Retina (tissue), 1 donor: ENCODE results near the gene IFIH1.

Experiments used
- DNase-seq: peaks from one replicate; pipeline ENCODE4 v3.0.0-alpha.2; 2016

IFIH1 gene

DNA sequence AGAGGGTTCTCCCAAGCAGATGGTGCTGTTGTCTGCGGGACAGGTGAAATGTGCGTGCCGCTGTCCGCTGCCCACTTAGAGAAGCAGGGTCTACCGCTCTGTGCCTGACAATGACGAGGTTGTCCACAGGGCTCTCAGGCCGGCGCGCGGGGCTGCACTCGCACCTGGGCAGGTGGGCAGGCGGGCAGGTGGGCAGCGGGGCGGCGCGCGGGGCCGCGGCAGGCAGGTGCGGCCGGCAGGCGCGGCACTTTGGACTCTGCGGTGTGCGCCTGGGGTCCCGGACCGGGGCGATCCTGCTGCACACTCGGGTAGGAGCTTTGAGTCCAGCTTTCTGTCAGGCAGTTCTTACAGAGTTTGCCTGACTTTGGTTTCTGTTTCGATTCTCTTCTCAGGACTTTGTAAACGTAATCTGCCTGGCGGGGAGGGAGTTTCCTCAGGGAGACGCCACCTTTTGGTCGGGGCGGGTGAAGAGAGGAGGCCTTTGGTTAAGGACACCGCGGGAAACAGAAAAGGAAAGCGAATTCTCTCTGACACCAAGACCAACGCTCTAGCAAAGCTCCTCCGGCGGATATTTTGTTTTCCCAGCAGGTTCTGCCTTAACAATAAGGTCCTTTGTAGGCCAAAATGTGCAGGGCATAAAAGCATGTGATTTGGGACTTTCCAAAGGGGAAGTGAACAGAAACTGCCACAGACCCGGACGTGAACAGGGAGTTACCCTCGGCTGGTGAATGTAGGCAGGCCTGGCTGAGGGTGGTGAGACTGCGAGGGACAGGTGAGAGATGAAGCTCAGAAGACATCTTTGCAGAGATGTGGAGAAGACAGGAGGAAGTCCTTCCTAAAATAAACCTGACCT lies at the start of gene IFIH1:
Gene IFIH1 (minus strand): TSS at position 357 of the 853 bp plus-strand sequence. CDS start 377 bp downstream, outside the sequence.
- DNase-seq = peak; percentile 63

- no peak for DNase-seq
Observed at GRCh38 chr2:162365392-162365791, 46.9 kb upstream of the IFIH1 start.

GRCh38 chr2:162344617-162344950 lies 26.1 kb upstream of the IFIH1 start:
- no peak for DNase-seq

GRCh38 chr2:162343824-162344616 lies 25.5 kb upstream of the IFIH1 start, which contains the start of gene GCA:
GCA (plus strand) TSS chr2:162344132; CDS start chr2:162344249, 117 bp downstream.
- peak; percentile 96 for DNase-seq

GRCh38 chr2:162343492-162343823 lies 25.0 kb upstream of the IFIH1 start:
- no peak for DNase-seq

- DNase-seq = no peak
Observed at GRCh38 chr2:162342841-162343240, 24.4 kb upstream of the IFIH1 start.

DNA sequence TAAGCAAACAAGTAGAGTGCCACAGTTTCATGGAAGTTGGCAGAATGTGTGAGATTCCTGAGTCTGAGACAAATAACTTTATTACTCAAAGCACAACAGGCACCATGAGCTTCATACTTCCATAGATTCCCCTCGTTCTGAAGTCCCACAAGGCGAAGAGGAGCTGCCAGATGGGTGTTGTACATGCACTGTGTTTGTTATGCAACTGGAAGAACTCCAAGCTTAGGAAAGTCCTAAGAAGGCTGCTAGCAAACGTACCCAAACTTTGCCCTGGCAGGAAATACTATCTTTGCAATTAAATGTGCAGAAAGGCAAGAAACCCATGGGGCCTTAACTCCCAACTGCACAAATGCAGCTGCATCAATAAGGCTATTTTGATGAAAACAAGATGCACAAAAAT lies 23.8 kb upstream of the IFIH1 start:
- no peak for DNase-seq

DNA sequence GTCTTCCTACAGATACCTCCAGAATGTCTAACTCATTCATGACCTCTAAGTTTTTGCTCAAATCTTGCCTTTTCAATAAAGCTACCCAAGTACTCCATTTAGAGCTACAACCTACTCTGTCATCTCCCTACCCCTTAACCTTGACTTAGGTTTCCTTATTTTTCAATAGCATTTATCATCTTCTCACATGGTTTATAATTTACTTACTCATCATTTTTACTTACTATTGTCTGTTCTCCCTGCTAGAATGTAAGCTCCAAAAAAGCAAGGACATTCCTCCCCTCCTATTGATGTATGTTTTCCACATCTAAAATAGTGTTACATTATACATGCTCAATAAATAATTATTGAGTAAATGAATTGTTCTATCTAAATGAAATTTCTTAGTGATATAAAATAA lies 22.3 kb upstream of the IFIH1 start:
- DNase-seq = no peak

- no peak for DNase-seq
Observed at GRCh38 chr2:162337868-162338267, 19.4 kb upstream of the IFIH1 start.

DNA sequence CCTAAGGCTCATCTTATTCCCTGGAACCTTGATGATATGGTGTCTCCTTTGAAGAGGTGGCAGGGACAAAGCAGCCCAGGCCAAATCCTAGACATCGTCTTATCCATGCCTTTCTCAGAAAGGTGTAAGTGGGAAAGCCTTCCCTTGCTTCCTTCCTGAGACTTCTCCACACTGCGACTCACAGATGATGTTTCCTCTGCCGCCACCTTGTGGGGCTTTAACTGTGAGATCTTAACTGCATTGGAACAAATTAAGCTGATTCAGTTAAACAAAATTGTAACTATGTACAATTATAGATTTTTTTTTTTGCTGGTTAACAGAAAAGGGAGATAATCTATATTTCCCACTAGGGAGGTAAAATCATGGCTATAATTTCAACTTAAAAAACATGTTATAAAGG lies 15.5 kb upstream of the IFIH1 start:
- no peak for DNase-seq

- no peak for DNase-seq
Observed at GRCh38 chr2:162330881-162331280, 12.4 kb upstream of the IFIH1 start.

GRCh38 chr2:162328424-162329157 lies 10.1 kb upstream of the IFIH1 start:
- no peak for DNase-seq

DNA sequence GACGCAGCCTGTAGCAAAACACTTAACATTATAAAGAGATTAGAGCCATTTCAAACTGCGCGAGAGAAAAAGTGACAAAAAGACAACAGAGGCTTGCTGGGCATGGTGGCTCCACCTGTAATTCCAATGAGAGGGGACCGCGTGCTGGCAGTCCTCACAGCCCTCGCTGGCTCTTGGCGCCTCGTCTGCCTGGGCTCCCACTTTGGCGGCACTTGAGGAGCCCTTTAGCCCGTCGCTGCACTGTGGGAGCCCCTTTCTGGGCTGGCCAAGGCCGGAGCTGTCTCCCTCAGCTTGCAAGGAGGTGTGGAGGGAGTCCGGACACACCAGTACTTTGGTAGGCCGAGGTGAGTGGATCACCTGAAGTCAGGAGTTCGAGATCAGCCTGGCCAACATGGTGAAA lies 9.3 kb upstream of the IFIH1 start:
- no peak for DNase-seq

GRCh38 chr2:162327134-162327769 lies 8.8 kb upstream of the IFIH1 start:
- no peak for DNase-seq

DNA sequence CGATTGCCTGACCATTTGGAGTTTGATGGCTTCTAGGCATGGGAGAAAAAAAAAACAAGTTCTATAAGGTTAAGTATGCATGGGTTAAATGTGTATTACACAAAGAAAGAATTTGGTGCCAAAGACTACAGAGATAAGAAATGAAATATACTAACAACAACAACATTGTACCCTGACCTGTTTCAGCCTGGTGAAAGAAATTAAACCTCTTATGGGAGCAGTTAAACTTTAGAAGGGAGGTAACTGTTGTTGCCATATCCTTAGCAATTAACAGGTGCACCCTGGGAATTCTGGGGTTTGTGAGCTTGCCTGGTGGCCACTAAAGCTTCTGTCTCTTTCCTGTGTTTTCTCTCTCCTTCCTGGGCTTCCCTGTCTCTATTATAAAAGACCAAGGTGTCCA lies 6.5 kb upstream of the IFIH1 start:
- DNase-seq = no peak

DNA sequence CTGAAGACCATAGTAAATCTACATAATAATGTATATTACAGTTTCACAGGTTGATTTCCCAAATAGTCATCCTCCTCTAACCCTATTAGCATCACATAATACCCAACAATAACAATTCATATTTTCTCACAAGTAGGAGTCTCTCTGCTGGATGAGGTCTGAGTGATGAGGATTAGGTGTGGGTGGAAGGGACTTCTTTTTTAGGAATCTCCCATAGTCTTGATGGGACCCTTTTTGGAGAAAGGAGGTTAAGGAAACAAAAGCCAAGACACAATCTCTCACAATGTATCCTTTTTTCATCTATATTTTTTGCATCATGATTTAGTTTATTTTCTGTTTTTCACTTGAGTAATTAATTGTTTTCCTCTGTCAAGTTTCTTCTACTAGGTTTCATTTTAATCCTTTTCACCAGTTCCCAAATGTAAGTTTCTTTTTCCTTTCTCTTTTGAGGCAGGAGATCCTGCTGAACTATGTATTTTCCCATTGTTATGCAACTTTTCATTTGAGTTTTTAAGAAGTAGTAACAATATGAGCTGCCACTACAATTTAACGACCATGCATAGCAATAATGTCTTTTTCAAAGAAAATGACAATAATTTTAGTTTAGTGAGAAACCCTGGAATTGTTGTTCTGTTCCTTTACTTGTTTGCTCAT lies 2.5 kb upstream of the IFIH1 start:
- no peak for DNase-seq

DNA sequence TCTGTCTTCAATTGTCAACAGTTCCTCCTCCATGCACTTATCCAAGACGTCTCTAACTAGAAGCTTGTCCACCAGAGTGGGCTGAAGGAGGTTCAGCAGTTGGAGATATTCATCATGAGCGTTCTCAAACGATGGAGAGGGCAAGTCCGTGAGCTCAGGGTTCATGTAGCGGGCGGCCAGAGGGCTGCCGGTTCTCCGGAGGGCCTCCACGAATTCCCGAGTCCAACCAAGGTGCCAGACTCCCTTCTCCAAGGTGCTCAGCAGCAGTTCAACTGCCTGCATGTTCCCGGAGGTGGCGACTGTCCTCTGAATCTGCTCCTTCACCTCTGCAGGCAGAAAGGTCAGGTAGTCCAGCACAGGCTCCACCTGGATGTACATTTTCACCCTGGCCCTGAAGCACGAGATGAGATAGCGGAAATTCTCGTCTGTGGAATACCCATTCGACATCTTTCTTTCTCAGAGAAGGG lies 590 bp downstream of the IFIH1 start:
- peak; percentile 17 for DNase-seq

DNA sequence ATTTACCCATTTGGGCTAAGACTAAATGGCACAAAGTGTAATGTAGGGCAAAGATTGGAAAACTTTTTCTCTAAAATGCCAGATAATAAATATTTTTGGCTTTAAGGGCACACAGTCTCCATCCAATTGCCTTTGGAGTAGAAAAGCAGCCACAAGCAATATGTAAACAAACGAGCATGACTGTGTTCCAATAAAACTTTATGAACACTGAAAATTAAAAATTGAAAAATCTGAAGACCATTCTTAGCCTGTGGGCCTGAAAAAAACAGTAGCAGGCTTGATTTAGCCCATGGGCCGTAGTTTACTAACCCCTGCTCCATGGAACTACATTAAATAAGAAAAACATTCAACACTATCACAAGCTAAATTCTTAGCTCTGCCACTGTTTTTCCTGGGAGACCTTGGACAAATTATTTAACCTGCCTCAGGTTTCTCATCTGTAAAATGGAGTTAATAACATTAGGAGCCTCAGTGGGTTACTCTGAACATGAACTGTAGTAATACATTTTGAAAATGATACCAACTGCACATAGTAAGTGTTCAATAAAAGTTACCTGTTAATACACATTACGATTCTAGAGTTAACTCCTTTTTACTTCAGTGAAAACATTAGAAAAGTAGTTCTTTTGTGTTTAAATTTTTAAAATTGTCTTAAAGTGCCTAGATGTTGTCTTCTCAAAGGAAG lies 1.3 kb downstream of the IFIH1 start:
- no peak for DNase-seq

DNA sequence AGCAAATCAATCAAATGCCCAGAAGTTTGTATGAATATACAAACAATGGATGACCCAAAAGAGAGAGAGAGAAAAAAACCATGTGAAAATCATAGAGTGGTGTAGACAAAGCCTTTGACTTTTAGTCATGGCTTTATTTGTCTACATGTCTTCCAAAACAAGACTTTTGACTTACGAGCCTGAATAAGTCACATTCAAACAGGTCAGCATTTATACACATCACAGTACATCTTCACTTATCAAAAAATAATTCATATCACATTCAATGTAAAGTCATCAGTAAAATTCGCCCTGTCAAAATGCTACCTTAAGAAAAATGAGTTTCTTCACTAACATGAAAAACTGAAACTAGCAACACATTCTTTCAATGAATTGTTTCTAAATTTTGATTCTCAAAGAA lies 1.9 kb downstream of the IFIH1 start:
- DNase-seq = no peak

DNA sequence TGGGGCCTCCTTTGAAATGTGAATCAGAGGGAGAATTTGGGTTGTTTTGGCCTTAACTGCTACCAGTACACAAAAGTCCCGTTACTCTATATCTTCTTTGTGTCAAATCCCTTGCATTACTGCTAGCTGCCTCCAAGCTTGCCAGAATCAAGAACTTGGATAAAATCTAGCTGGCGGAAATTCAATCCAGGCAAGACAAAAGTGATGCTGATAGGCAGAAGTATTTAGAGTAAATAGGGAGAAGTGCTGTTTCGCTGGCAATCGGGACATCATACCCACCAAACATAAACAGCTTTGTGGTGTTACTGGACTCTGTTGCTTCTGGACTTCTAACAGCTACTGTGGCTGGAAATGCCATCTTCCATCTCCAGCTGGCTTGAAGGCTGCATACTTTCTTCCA lies 2.5 kb downstream of the IFIH1 start:
- DNase-seq = no peak

GRCh38 chr2:162312853-162313252 lies 5.6 kb downstream of the IFIH1 start:
- DNase-seq = no peak
